SK-N-MC (cell line): ENCODE measurements around the gene G0S2.

Source experiments
- EZH2 ChIP-seq: fragments of 200-600 bp; sonication (generic); IDR thresholded peaks from one replicate; pipeline ENCODE4 v1.6.1; 2017; ENCODE audit warnings: antibody characterized with exemption
- FOXP2 ChIP-seq: optimal IDR thresholded peaks from 2 replicates; pipeline ENCODE3; 2011; ENCODE audit warnings: mild to moderate bottlenecking, moderate library complexity; ENCODE audit not compliant: insufficient read depth; ENCODE audit errors: extremely low read length, control extremely low read depth
- POLR2AphosphoS5 ChIP-seq: IDR thresholded peaks from 2 replicates; pipeline ENCODE4 v1.6.1; 2012; ENCODE audit warnings: mild to moderate bottlenecking, low read depth, low read length, borderline replicate concordance

GRCh38 chr1:209652873-209653401, 22.3 kb upstream of the G0S2 start:
- no peak for TF ChIP-seq POLR2AphosphoS5
- TF ChIP-seq EZH2 = no peak
- TF ChIP-seq FOXP2 = no peak
